B cell (primary cell): ENCODE data around the gene LRRC45. TPM values are rescaled to one million over a fixed set of nuclear protein-coding genes. Genes with fewer than 3 reads are reported as not detected.

Experiments used
- ATAC-seq: fragments of 200-7000 bp; cut with Tn5 transposase; one replicate; pipeline ENCODE4 v1.10.0; 2021; ENCODE audit warnings: low read depth, mild to moderate bottlenecking, moderate number of reproducible peaks, moderate library complexity
- CTCF ChIA-PET: fragments of 350-600 bp; sonication (Branson Sonifier 250); formaldehyde crosslinking; loops from one replicate; lab custom pipeline; 2021; ENCODE audit warnings: antibody characterized with exemption, inconsistent platforms; lab: Charles Lee
- POLR2A ChIA-PET: fragments of 350-600 bp; sonication (Branson Sonifier 250); formaldehyde crosslinking; loops from one replicate; lab custom pipeline; 2021; ENCODE audit warnings: antibody characterized with exemption; lab: Charles Lee
- DNase-seq: peaks from one replicate; pipeline ENCODE4 v3.0.0; 2013
- H2AFZ ChIP-seq: 2 replicates; pipeline ENCODE4 v1.6.1; 2012; ENCODE audit warnings: mild to moderate bottlenecking, low read depth, low read length; ENCODE audit not compliant: insufficient read depth, poor library complexity, severe bottlenecking
- H3K27ac ChIP-seq, 2 donors: 1 replicate in 1 of 2; 2 replicates in 1 of 2; pipeline ENCODE4 v1.5.1; 2012 to 2013; ENCODE audit warnings: low read length in 2 of 2, mild to moderate bottlenecking in 2 of 2, moderate library complexity in 1 of 2
- H3K27me3 ChIP-seq, 4 experiments: fragments of 200-600 bp in 1 of 4; sonication (generic) in 1 of 4; replicated peaks in 1 of 4; 1 replicate in 2 of 4; 2 replicates in 2 of 4; pipeline versions ENCODE4 v1.6.1 to v1.7.0; 2013 to 2016; ENCODE audit warnings: low read length in 3 of 4, mild to moderate bottlenecking in 2 of 4, mixed read lengths in 1 of 4, moderate library complexity in 1 of 4; ENCODE audit not compliant: insufficient read depth in 4 of 4, control insufficient read depth in 3 of 4; ENCODE audit errors: control extremely low read depth in 1 of 4
- H3K36me3 ChIP-seq, 2 experiments: replicated peaks in 1 of 2; 1 replicate in 1 of 2; 2 replicates in 1 of 2; pipeline versions ENCODE4 v1.6.1 to v1.7.1; 2013; ENCODE audit warnings: low read length in 1 of 2; ENCODE audit not compliant: insufficient read depth in 2 of 2, control insufficient read depth in 1 of 2; ENCODE audit errors: control extremely low read depth in 1 of 2, extremely low read depth in 1 of 2
- H3K4me1 ChIP-seq, 2 donors: fragments of 200-600 bp in 1 of 2; sonication (generic) in 1 of 2; 1 replicate in 1 of 2; 2 replicates in 1 of 2; pipeline versions ENCODE4 v1.5.1 to v1.6.1; 2013 to 2017; ENCODE audit warnings: low read length in 2 of 2; ENCODE audit not compliant: control insufficient read depth in 2 of 2, insufficient read depth in 2 of 2
- H3K4me2 ChIP-seq: replicated peaks from 2 replicates; pipeline ENCODE3; 2012; ENCODE audit warnings: mild to moderate bottlenecking, low read depth, low read length; ENCODE audit not compliant: poor library complexity, severe bottlenecking
- H3K4me3 ChIP-seq, 5 experiments: fragments of 200-600 bp in 1 of 5; sonication (generic) in 1 of 5; 1 replicate in 3 of 5; 2 replicates in 2 of 5; pipeline versions ENCODE4 v1.5.1 to v1.7.0; 2011 to 2016; ENCODE audit warnings: low read length in 4 of 5, mild to moderate bottlenecking in 4 of 5, low read depth in 2 of 5, control low read depth in 1 of 5, moderate library complexity in 1 of 5; ENCODE audit not compliant: insufficient read depth in 1 of 5; ENCODE audit errors: control extremely low read depth in 1 of 5, extremely low read depth in 1 of 5
- H3K79me2 ChIP-seq: fragments of 200-600 bp; sonication (generic); one replicate; pipeline ENCODE4 v1.6.0; 2016; ENCODE audit warnings: low read length; ENCODE audit not compliant: control insufficient read depth, insufficient read depth
- H3K9ac ChIP-seq: fragments of 200-600 bp; sonication (generic); 2 replicates; pipeline ENCODE4 v1.6.1; 2017; ENCODE audit warnings: mild to moderate bottlenecking, low read length, moderate library complexity
- H3K9me3 ChIP-seq, 3 donors: one replicate each; pipeline versions ENCODE4 v1.6.1 to v1.7.1; 2013; ENCODE audit warnings: low read length in 2 of 3; ENCODE audit not compliant: control insufficient read depth in 2 of 3, insufficient read depth in 1 of 3; ENCODE audit errors: control extremely low read depth in 1 of 3
- H4K20me1 ChIP-seq: 2 replicates; pipeline ENCODE4 v1.6.0; 2012; ENCODE audit warnings: mild to moderate bottlenecking, low read length; ENCODE audit not compliant: insufficient read depth, control insufficient read depth, poor library complexity, severe bottlenecking
- H3K27ac Mint-ChIP-seq: one replicate; pipeline ENCODE4 v1.8.0; 2021; ENCODE audit warnings: mixed read lengths
- H3K27me3 Mint-ChIP-seq: one replicate; pipeline ENCODE4 v1.8.0; 2021; ENCODE audit warnings: mixed read lengths
- H3K4me1 Mint-ChIP-seq: one replicate; pipeline ENCODE4 v1.8.0; 2021; ENCODE audit warnings: mixed read lengths
- H3K4me3 Mint-ChIP-seq: one replicate; pipeline ENCODE4 v1.8.0; 2021; ENCODE audit warnings: mixed read lengths
- H3K9me3 Mint-ChIP-seq: one replicate; pipeline ENCODE4 v1.8.0; 2022; ENCODE audit warnings: mixed read lengths; ENCODE audit not compliant: insufficient read depth
- EZH2 ChIP-seq: IDR thresholded peaks from 2 replicates; pipeline ENCODE4 v1.6.1; 2012; ENCODE audit warnings: borderline replicate concordance, low read depth, mild to moderate bottlenecking, moderate library complexity, low read length; ENCODE audit not compliant: insufficient read depth, poor library complexity, severe bottlenecking
- WGBS: methylation state at CpG from one replicate; pipeline ENCODE4 v1.1.5; 2013; ENCODE audit warnings: missing lambda C conversion rate; ENCODE audit not compliant: insufficient coverage; 5-methylcytosine and 5-hydroxymethylcytosine counted together
- intact Hi-C: fragments of 100-400 bp; cut with micrococcal nuclease; formaldehyde crosslinking; loops from one replicate; pipeline ENCODE4 v1.10.0; 2022
- polyA plus RNA-seq: library from polyadenylated mRNA; depleted of rRNA; stranded (reverse); fragments of >200 nt; gene quantifications from 2 replicates; pipeline ENCODE4 v1.2.3, GENCODE V29; 2012
- total RNA-seq, 2 donors: library from RNA; stranded (reverse); fragments of 120-200 nt in 1 of 2; gene quantifications; 1 replicate in 1 of 2; 2 replicates in 1 of 2; pipeline versions ENCODE4 v1.2.3 to v1.2.4, GENCODE V29; 2013 to 2022
- TF ChIP-seq, protein P1 (sequence below): fragments of 200-600 bp; IDR thresholded peaks from one replicate; pipeline ENCODE4 v1.8.0; 2022; ENCODE audit warnings: antibody characterized with exemption, mild to moderate bottlenecking

LRRC45 gene
- total and polyA plus RNA-seq, 2 donors (not counting 1 experiment from before 2014, with no cell fraction given) = 19.4 to 19.6 TPM

- Histone ChIP-seq H3K9ac (no peak overlapping the region), H3K79me2 (peaks cover 3% of the 10 kb centered on the region), H3K27ac (no peak overlapping the region), H3K4me2 (no peak overlapping the region), H2AFZ (no peak overlapping the region), H4K20me1 (peaks cover 7% of the 10 kb centered on the region), H3K36me3 (peaks cover 0 to 2% of the 10 kb centered on the region in 2 experiments), H3K9me3 (no peaks in the 10 kb centered on the region), H3K4me3 (no peak overlapping the region), H3K27me3 (no peaks in the 10 kb centered on the region), H3K4me1 (no peaks in the 10 kb centered on the region)
- WGBS = 97% methylated on average over 13 of the region's 14 CpGs
- no peak for ATAC-seq
- POLR2A ChIA-PET = interaction anchor here (0.5 kb wide), 1 partner anchor 105 kb away, joined by 3 read pairs; no protein-coding TSS in a partner anchor
- intact Hi-C loops = no loop called here
- DNase-seq = no peak
- CTCF ChIA-PET = interaction anchor here (0.6 kb wide), 1 partner anchor 42 kb away, joined by 3 read pairs; no protein-coding TSS in a partner anchor
- Mint-ChIP-seq H3K27ac (no peak overlapping the region), H3K4me1 (no peaks in the 10 kb centered on the region), H3K9me3 (no peaks in the 10 kb centered on the region), H3K4me3 (no peak overlapping the region), H3K27me3 (no peaks in the 10 kb centered on the region)
- no peak for TF ChIP-seq EZH2
Measured at GRCh38 chr17:81998691-81999438, 24.2 kb upstream of the LRRC45 start.

- intact Hi-C loops = no loop called here
- H3K4me1 Mint-ChIP-seq = no peaks in the 10 kb centered on the region
- Histone ChIP-seq H3K4me2 (no peak overlapping the region), H3K27me3 (no peaks in the 10 kb centered on the region), H4K20me1 (peaks cover 7% of the 10 kb centered on the region), H3K27ac (no peak overlapping the region), H3K36me3 (peaks cover 0 to 2% of the 10 kb centered on the region in 2 experiments), H3K79me2 (peaks cover 3% of the 10 kb centered on the region), H3K4me3 (no peak overlapping the region), H3K4me1 (no peaks in the 10 kb centered on the region), H3K9me3 (no peaks in the 10 kb centered on the region), H3K9ac (no peak overlapping the region), H2AFZ (no peak overlapping the region)
- WGBS = 86% methylated on average over 5 of the region's 12 CpGs
- ATAC-seq = no peak
- CTCF ChIA-PET = no interaction called here
- TF ChIP-seq EZH2 = no peak
- TF ChIP-seq, protein P1, sequence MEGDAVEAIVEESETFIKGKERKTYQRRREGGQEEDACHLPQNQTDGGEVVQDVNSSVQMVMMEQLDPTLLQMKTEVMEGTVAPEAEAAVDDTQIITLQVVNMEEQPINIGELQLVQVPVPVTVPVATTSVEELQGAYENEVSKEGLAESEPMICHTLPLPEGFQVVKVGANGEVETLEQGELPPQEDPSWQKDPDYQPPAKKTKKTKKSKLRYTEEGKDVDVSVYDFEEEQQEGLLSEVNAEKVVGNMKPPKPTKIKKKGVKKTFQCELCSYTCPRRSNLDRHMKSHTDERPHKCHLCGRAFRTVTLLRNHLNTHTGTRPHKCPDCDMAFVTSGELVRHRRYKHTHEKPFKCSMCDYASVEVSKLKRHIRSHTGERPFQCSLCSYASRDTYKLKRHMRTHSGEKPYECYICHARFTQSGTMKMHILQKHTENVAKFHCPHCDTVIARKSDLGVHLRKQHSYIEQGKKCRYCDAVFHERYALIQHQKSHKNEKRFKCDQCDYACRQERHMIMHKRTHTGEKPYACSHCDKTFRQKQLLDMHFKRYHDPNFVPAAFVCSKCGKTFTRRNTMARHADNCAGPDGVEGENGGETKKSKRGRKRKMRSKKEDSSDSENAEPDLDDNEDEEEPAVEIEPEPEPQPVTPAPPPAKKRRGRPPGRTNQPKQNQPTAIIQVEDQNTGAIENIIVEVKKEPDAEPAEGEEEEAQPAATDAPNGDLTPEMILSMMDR = no peak
- no peaks in the 10 kb centered on the region for H3K27me3 Mint-ChIP-seq
- POLR2A ChIA-PET = no interaction called here
- H3K9me3 Mint-ChIP-seq = no peaks in the 10 kb centered on the region
- H3K27ac Mint-ChIP-seq = no peak overlapping the region
- no peak for DNase-seq
- H3K4me3 Mint-ChIP-seq = no peak overlapping the region
Measured at GRCh38 chr17:81999587-81999975, 23.5 kb upstream of the LRRC45 start.
